ENCODE data around the gene FAM186B.

The FAM186B gene

DNA sequence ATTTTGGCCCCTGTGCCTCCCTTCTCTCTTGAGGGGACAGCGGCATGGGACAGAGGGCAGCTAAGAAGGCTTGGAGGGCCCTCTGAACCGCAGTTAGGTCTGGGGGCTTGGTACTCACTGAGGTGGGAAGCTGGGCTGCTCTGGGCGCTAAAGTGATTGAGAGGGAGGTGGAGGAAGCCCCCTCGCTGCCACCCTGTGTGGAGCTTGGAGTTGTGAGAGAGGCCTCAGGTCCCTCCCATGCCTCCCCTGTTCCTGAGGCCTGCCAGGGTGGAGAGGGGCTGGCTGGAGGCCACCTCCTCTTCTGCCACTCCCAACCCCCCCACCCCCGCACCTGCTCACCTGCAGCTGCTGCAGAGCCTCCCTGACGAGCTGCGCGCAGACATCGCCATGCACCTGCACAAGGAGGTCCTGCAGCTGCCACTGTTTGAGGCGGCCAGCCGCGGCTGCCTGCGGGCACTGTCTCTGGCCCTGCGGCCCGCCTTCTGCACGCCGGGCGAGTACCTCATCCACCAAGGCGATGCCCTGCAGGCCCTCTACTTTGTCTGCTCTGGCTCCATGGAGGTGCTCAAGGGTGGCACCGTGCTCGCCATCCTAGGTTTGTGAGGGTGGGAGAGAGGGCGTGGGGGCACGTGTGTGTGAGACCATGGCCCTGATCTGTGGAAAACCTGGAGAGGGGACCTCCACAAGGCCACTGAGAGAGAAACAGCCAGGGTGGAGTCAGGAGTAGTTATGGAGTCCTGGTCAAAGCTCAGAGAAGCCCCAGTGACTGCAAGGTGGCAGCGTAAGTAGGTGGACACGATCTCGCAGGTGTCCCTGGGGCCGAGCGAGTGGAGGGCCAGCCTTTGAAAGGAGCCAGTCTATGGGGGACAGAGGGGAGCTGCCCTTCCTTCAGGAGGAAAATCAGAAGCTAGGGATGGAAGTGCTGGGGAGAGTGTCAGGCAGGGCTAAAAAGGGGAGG, 55.4 kb downstream of the FAM186B start:
- no peak for DNase-seq

- no peak for DNase-seq
Observed at GRCh38 chr12:49548822-49549648, 56.4 kb downstream of the FAM186B start.

GRCh38 chr12:49548481-49548821, 57.0 kb downstream of the FAM186B start:
- no peak for DNase-seq

- no peak for DNase-seq
Observed at GRCh38 chr12:49547090-49547690, 58.2 kb downstream of the FAM186B start.

- no peak for DNase-seq
Observed at GRCh38 chr12:49546481-49546880, 59.0 kb downstream of the FAM186B start.

DNA sequence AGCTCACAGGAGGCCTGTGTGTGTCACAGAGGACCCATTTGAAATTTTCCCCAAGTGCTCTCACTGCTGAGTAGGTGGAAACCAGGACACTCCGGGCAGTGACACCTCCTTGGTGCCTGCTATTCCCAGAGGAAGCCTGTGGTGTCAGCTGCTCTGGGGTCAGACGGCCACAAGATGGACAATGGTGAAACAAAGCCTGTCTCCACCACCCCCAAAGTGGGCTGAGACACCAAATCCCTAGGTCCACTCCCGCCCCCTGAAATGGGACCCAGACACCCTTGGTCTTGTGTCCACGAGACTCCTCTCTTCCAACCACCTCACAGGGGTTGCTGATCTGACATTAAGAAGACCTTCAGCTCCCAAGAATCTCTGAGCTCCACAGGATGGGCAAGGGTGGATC, 59.6 kb downstream of the FAM186B start:
- DNase-seq = no peak

GRCh38 chr12:49543914-49544815, 61.3 kb downstream of the FAM186B start:
- DNase-seq = no peak

- DNase-seq = no peak
Observed at GRCh38 chr12:49543221-49543913, 62.1 kb downstream of the FAM186B start.

DNA sequence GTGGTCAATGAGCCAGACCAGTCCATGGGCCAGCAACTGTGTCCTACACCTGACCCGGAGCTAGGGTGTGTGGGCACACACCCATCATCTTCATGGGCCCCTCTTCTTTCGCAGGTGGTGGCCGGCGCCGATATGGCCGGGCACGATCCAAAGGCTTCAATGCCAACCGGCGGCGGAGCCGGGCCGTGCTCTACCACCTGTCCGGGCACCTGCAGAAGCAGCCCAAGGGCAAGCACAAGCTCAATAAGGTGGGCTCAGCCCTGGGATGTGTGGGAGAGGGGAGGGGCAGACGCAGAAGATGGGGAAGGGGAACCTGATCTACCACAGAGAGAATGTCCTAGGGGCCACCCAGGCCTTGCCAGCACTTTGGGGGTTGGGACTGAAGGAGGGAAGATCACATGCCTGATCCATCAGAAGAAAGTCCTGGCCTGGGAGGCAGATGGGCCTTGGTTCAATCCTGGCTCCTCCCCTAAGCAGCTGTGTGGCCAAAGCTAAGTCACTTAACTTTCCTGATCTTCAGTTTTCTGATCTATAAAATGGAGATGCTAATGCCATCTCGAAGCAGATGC, 62.8 kb downstream of the FAM186B start:
- DNase-seq = no peak

DNA sequence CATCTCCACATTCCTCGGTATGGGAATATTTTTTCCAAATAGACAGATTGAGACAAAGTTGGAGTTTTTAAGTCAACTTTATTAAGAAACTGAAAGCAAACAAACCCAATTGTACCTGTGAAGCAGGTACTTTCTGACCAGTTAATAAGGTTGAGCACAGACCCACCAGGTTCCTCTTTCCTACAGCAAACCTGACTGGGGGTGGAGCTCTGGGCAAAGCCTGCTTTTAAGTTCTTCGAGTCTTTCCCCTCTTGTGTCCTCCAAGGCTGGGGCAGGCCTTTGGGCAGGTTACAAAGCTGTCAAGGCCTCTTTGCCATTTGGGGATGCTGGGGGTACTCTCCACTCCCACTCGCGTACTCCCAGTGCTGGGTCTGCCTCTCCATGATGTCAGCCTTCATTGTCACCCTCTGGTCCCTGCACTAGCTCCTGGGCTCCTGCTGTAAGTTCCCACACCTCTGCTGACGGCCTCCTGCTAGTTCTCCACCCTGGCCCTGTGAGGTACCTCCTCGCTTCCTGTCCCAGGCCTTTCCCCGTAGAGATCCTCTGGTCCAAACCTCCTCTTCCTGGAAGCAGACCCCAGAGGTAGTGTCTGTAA, 63.4 kb downstream of the FAM186B start:
- DNase-seq = no peak

DNA sequence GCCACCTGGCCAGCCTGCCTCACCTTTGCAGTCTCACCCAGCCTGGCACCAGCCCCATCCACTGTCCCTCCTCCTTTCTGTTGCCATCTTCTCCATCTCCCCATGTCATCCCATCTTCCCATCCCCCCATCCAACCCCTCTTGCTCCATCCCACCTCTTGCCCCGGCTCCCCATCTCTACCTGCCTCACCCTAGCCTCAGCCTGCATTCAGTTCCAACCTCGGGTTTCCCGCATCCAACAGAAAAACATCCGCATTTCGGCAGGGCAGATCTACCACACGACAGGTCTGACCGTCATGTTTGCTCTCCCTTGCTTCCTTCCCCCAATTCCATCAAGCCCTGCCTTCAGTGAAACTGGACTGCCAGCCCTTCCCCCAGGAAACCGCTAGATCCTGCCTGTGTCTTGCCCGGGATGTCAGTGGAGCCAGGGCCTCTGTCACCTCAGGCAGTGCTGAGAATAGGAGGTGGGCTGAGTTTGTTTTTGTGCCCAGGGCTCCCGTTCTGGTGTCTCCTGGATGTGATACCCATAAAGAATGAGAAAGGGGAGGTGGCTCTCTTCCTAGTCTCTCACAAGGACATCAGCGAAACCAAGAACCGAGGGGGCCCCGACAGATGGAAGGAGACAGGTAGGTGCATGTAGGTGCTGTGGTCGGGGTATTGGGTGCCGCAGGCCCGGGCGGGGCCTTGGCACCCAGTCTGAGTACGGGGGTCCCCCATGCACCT, 64.1 kb downstream of the FAM186B start:
- DNase-seq = no peak

- no peak for DNase-seq
Observed at GRCh38 chr12:49540229-49541139, 65.0 kb downstream of the FAM186B start.

- no peak for DNase-seq
Observed at GRCh38 chr12:49539406-49540228, 65.8 kb downstream of the FAM186B start.

- no peak for DNase-seq
Observed at GRCh38 chr12:49538510-49539403, 66.7 kb downstream of the FAM186B start, which contains the start of gene KCNH3. KCNH3 (plus strand) TSS chr12:49539030; CDS start chr12:49539417, 387 bp downstream.

- DNase-seq = no peak
Observed at GRCh38 chr12:49537752-49538509, 67.5 kb downstream of the FAM186B start.

Measured in GOT3 (cell line).